PC-3 (cell line): ENCODE measurements around the gene MAD1L1. TPM values are rescaled to one million over a fixed set of nuclear protein-coding genes. Genes with fewer than 3 reads are reported as not detected.

Experiments
- ATAC-seq: fragments of 200-7000 bp; cut with Tn5 transposase; 2 replicates; pipeline ENCODE4 v1.9.1; 2020; ENCODE audit warnings: mild to moderate bottlenecking, moderate library complexity
- BruUV-seq: library from RNA; stranded (reverse); fragments of 400-500 nt; replicated peaks from 2 replicates; lab custom pipeline; 2021; lab: Mats Ljungman, UMichigan
- CTCF ChIA-PET: fragments of 300-600 bp; sonication (Branson Sonifier 250); formaldehyde crosslinking; loops from one replicate; lab custom pipeline; 2022; ENCODE audit warnings: antibody characterized with exemption; lab: Charles Lee
- POLR2A ChIA-PET: fragments of 300-600 bp; sonication (Branson Sonifier 250); formaldehyde crosslinking; loops from one replicate; lab custom pipeline; 2022; ENCODE audit warnings: antibody characterized with exemption; ENCODE audit not compliant: unreplicated experiment; lab: Charles Lee
- DNase-seq: peaks from one replicate; pipeline ENCODE4 v3.0.0-alpha.2; 2015
- H2AFZ ChIP-seq: fragments of 300-600 bp; sonication (generic); 2 replicates; pipeline ENCODE4 v1.6.0; 2016; ENCODE audit warnings: antibody characterized with exemption, low read length
- H3F3A ChIP-seq: fragments of 300-600 bp; sonication (generic); one replicate; pipeline ENCODE4 v1.6.0; 2017; ENCODE audit warnings: antibody characterized with exemption, low read length, control low read depth, mild to moderate bottlenecking; ENCODE audit not compliant: unreplicated experiment
- H3K27ac ChIP-seq: fragments of 300-600 bp; sonication (generic); 2 replicates; pipeline ENCODE4 v1.5.1; 2016; ENCODE audit warnings: mild to moderate bottlenecking, low read length
- H3K27me3 ChIP-seq: fragments of 300-600 bp; sonication (generic); 2 replicates; pipeline ENCODE4 v1.6.1; 2016; ENCODE audit warnings: low read length, mixed read lengths
- H3K36me3 ChIP-seq: fragments of 300-600 bp; sonication (generic); 2 replicates; pipeline ENCODE4 v1.6.1; 2016; ENCODE audit warnings: low read depth, mixed run types, low read length, mixed read lengths
- H3K4me1 ChIP-seq: fragments of 300-600 bp; sonication (generic); 2 replicates; pipeline ENCODE4 v1.5.1; 2016; ENCODE audit warnings: low read length; ENCODE audit not compliant: insufficient read depth
- H3K4me2 ChIP-seq: fragments of 300-600 bp; sonication (generic); 2 replicates; pipeline ENCODE4 v1.6.0; 2016; ENCODE audit warnings: low read length
- H3K4me3 ChIP-seq: fragments of 300-600 bp; sonication (generic); 2 replicates; pipeline ENCODE4 v1.5.1; 2016; ENCODE audit warnings: mild to moderate bottlenecking, low read length, mixed read lengths
- H3K79me2 ChIP-seq: fragments of 300-600 bp; sonication (generic); 2 replicates; pipeline ENCODE4 v1.6.1; 2017; ENCODE audit warnings: low read length, mixed read lengths
- H3K9ac ChIP-seq: fragments of 300-600 bp; sonication (generic); 2 replicates; pipeline ENCODE4 v1.6.0; 2016; ENCODE audit warnings: mild to moderate bottlenecking, low read length
- H3K9me2 ChIP-seq: fragments of 300-600 bp; sonication (generic); replicated peaks from 2 replicates; pipeline ENCODE4 v1.6.1; 2016; ENCODE audit warnings: mixed run types, low read length, mixed read lengths
- H3K9me3 ChIP-seq: fragments of 300-600 bp; sonication (generic); 2 replicates; pipeline ENCODE4 v1.6.1; 2016; ENCODE audit warnings: low read length, mixed read lengths
- H4K20me1 ChIP-seq: fragments of 300-600 bp; sonication (generic); 2 replicates; pipeline ENCODE4 v1.6.1; 2016; ENCODE audit warnings: low read length, mixed read lengths
- EZH2 ChIP-seq: fragments of 300-600 bp; sonication (generic); IDR thresholded peaks from one replicate; pipeline ENCODE4 v1.6.1; 2017; ENCODE audit warnings: antibody characterized with exemption, mild to moderate bottlenecking, low read length; ENCODE audit not compliant: unreplicated experiment
- EZH2phosphoT487 ChIP-seq: fragments of 300-600 bp; sonication (generic); IDR thresholded peaks from 2 replicates; pipeline ENCODE4 v1.6.1; 2018; ENCODE audit warnings: mild to moderate bottlenecking, antibody characterized with exemption, low read length, borderline replicate concordance
- intact Hi-C: fragments of 100-400 bp; cut with micrococcal nuclease; formaldehyde crosslinking; loops from 2 replicates; pipeline ENCODE4 v1.9.0; 2023
- total RNA-seq: library from RNA; depleted of rRNA; stranded (reverse); fragments of >200 nt; gene quantifications from 2 replicates; pipeline ENCODE4 v1.2.3, GENCODE V29; 2014
- TF ChIP-seq, protein P1 (sequence below): fragments of 300-600 bp; sonication (generic); conservative IDR thresholded peaks from 2 replicates; pipeline ENCODE4 v1.5.1; 2017; ENCODE audit warnings: antibody characterized with exemption, low read depth, mild to moderate bottlenecking, low read length

The MAD1L1 gene
- total RNA-seq, 1 experiment from 2014 or later, result 88.4 TPM

DNA sequence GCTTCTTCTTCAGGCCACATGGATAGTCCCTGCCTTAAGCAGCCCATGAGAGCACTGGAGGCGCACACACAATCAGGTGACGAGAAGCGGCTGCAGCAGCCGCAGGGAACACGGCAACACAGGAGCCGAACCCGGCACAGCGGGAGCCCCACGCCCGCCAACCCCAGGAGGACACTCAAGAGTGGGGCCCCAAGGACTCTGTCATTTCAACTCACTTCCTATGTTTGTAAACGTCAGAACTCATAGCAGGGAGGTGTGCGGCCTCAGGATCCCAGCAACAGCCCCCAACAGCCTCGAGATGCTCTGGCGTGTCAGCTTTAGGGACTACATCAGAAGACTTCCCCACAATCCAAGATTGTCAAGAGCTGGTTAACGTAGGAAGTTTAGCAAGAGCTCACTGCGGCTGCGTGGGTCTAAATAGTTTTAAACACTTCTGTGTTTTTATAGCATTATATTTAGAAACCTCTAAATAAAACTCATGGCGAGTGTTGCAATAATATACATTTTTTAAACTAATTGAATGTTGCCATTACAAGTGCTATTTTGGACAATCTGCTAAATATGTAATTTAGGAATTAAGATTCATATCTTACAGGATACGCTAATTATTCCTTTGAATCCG is 123.4 kb downstream of the MAD1L1 start:
- H3K9ac ChIP-seq, result peak overlapping the region; percentile 58
- POLR2A ChIA-PET, result interaction anchor here (0.5 to 0.6 kb wide), 2 partner anchors 428 to 1862 kb away, joined by 3 to 5 read pairs; no protein-coding TSS in a partner anchor
- BruUV-seq, result no TSS peak

DNA sequence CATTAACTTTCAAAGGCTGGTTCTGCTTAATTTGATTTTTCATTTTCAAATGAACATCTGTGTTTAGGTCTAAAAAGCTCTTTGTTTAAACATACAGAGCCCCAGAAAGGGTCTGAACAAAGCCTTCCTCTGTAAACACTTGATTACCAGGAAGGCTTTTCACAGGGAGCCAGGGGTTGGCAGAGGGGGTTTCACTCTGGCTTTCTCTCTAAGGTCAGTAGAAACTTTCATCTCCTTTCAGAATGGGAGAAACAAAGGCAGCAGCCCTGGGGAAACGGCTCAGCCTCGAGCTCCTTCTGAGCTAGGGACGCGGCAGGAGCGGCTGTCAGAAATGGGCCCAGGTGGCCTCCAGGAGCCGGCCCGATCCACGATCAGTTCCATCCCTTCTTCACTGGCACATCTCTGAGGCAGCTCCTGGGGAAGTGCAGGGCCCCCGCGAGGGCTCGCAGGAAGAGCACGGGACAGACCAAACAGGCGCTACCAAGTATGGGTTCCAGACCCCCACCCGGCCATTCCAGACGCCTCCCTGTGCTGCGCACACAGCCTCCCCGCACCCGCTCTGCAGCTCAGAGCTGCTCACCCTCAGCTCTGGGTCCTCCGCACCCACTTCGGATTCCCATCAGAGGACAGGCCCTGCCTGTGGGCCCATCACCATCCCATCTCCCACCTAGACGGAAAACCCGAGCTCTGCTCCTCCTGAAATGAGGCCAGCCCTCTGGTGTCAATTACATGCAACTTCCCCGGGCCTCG is 124.1 kb downstream of the MAD1L1 start:
- POLR2A ChIA-PET, result interaction anchor here (0.5 to 0.6 kb wide), 2 partner anchors 427 to 1862 kb away, joined by 3 to 5 read pairs; no protein-coding TSS in a partner anchor
- Histone ChIP-seq H3K36me3 (no peaks in the 10 kb centered on the region), H2AFZ (no peak overlapping the region), H3K4me2 (no peak overlapping the region), H3K9me3 (no peaks in the 10 kb centered on the region), H3F3A (no peaks in the 10 kb centered on the region), H3K4me1 (peaks cover 22% of the 10 kb centered on the region), H3K27me3 (no peaks in the 10 kb centered on the region), H3K4me3 (no peak overlapping the region), H4K20me1 (no peaks in the 10 kb centered on the region), H3K79me2 (peaks cover 9% of the 10 kb centered on the region), H3K27ac (no peak overlapping the region), H3K9me2 (no peaks in the 10 kb centered on the region), H3K9ac (no peak overlapping the region)
- ATAC-seq (no peak), DNase-seq (no peak)
- CTCF ChIA-PET, result no interaction called here
- intact Hi-C loops, result no loop called here
- TF ChIP-seq, protein P1, sequence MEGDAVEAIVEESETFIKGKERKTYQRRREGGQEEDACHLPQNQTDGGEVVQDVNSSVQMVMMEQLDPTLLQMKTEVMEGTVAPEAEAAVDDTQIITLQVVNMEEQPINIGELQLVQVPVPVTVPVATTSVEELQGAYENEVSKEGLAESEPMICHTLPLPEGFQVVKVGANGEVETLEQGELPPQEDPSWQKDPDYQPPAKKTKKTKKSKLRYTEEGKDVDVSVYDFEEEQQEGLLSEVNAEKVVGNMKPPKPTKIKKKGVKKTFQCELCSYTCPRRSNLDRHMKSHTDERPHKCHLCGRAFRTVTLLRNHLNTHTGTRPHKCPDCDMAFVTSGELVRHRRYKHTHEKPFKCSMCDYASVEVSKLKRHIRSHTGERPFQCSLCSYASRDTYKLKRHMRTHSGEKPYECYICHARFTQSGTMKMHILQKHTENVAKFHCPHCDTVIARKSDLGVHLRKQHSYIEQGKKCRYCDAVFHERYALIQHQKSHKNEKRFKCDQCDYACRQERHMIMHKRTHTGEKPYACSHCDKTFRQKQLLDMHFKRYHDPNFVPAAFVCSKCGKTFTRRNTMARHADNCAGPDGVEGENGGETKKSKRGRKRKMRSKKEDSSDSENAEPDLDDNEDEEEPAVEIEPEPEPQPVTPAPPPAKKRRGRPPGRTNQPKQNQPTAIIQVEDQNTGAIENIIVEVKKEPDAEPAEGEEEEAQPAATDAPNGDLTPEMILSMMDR, result no peak
- TF ChIP-seq EZH2 (no peak), EZH2phosphoT487 (no peak)
- no TSS peak for BruUV-seq

More for the DNA sequence above, 123.4 kb downstream of the MAD1L1 start:
- no peaks in the 10 kb centered on the region for H4K20me1 ChIP-seq
- H3F3A ChIP-seq, result no peaks in the 10 kb centered on the region
- peaks cover 9% of the 10 kb centered on the region for H3K79me2 ChIP-seq
- peaks cover 29% of the 10 kb centered on the region for H3K4me1 ChIP-seq
- no peaks in the 10 kb centered on the region for H3K9me2 ChIP-seq
- H3K36me3 ChIP-seq, result no peaks in the 10 kb centered on the region
- peak overlapping the region; percentile 76 for H3K27ac ChIP-seq
- H3K9me3 ChIP-seq, result no peaks in the 10 kb centered on the region
- TF ChIP-seq EZH2phosphoT487 (no peak), EZH2 (no peak)
- TF ChIP-seq, protein P1, result no peak
- intact Hi-C loops, result no loop called here
- H3K4me3 ChIP-seq, result peak overlapping the region; percentile 7
- H3K27me3 ChIP-seq, result no peaks in the 10 kb centered on the region
- H3K4me2 ChIP-seq, result peak overlapping the region; percentile 62
- no peak overlapping the region for H2AFZ ChIP-seq
- CTCF ChIA-PET, result no interaction called here
- DNase-seq (no peak), ATAC-seq (no peak)
